GM19468 (cell line): ENCODE results near the gene MT1X.
"Not testable (repeated sequence)": the region's sequence is repeated elsewhere in the genome, so short reads cannot be mapped to it uniquely, and the experiment has no call there.

ENCODE experiments used
- ATAC-seq: cut with Tn5 transposase; IDR thresholded peaks from one replicate; pipeline ENCODE4 v1.9.1; 2021; ENCODE audit warnings: mild to moderate bottlenecking, moderate library complexity, moderate number of reproducible peaks; ENCODE audit not compliant: unreplicated experiment; ENCODE audit errors: extremely low read depth

MT1X gene

GRCh38 chr16:56652600-56652999 is 29.7 kb upstream of the MT1X start:
- no peak for ATAC-seq

- no peak for ATAC-seq
Observed at GRCh38 chr16:56653218-56653617, 29.1 kb upstream of the MT1X start.

DNA sequence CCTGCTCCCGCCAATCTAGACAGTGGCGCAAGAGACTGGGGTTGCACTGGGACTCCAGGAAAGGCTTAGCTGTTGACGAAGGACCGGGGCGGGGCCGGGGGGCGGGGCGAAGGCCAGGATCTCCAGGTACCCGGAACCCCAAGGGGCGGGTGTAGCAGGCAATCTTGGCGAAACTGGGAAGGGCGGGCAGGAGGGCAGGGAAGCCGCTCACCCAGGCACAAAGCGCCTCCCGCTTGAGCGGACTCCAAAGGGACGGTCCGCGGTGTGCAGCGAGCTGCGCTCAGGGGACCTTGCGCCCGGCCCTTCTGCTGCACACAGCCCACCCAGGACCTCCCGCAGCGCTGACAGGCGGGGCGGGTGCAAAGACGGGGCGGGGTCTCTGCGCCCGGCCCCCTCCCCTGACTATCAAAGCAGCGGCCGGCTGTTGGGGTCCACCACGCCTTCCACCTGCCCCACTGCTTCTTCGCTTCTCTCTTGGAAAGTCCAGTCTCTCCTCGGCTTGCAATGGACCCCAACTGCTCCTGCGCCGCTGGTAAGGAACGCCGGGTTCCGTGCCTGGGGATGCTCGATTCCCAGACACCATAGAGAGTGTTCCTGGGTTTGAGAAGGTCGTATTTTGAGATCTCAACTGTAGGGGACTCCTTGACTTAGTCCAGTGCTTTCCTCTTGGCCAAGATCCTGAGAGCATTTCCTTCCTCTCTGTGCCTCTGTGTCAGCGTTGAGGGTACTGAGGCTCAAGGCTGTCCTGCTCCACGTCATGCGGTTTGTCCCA is 24.5 kb upstream of the MT1X start, which contains the start of gene MT1F:
MT1F (plus strand) TSS at position 405 of the 772 bp plus-strand sequence; CDS start at position 505, 100 bp downstream.
- ATAC-seq: no peak

DNA sequence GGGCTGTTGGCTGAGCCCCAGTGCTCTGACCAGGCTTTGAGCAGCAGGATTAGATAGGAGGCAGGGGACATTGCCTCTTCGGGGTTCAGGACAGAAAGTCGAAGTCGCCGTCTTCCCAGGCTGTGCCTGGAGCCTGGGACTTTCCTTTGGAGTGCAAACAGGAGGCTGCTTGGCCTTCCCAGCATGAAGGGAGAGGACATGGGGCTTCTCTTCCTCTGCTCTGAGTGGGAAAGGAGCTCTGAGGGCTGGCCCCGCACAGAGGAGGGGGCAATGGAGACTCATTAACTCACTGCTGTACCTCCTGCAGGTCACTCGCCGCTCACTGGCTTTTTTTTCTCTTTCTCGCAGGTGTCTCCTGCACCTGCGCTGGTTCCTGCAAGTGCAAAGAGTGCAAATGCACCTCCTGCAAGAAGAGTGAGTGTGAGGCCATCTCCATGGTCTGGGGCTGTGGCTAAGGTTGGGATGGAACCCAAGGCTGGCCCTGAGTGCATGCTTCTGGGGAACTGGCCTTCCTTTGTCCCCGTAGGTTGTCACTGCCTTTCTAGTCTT is 23.9 kb upstream of the MT1X start:
- no peak for ATAC-seq

- no peak for ATAC-seq
Observed at GRCh38 chr16:56662357-56663354, 19.6 kb upstream of the MT1X start.

- no peak for ATAC-seq
Observed at GRCh38 chr16:56664506-56664905, 17.8 kb upstream of the MT1X start.

- ATAC-seq: not testable (repeated sequence)
Observed at GRCh38 chr16:56665286-56666261, 16.7 kb upstream of the MT1X start.

GRCh38 chr16:56667581-56668571 is 14.4 kb upstream of the MT1X start, which contains the start of gene MT1G:
MT1G (minus strand) TSS chr16:56668065; CDS start chr16:56667993, 72 bp downstream.
- ATAC-seq: no peak

GRCh38 chr16:56669005-56669839 is 13.0 kb upstream of the MT1X start, which contains the start of gene MT1H:
MT1H (plus strand) TSS chr16:56669814; CDS start chr16:56669885, 71 bp downstream.
- ATAC-seq: no peak

DNA sequence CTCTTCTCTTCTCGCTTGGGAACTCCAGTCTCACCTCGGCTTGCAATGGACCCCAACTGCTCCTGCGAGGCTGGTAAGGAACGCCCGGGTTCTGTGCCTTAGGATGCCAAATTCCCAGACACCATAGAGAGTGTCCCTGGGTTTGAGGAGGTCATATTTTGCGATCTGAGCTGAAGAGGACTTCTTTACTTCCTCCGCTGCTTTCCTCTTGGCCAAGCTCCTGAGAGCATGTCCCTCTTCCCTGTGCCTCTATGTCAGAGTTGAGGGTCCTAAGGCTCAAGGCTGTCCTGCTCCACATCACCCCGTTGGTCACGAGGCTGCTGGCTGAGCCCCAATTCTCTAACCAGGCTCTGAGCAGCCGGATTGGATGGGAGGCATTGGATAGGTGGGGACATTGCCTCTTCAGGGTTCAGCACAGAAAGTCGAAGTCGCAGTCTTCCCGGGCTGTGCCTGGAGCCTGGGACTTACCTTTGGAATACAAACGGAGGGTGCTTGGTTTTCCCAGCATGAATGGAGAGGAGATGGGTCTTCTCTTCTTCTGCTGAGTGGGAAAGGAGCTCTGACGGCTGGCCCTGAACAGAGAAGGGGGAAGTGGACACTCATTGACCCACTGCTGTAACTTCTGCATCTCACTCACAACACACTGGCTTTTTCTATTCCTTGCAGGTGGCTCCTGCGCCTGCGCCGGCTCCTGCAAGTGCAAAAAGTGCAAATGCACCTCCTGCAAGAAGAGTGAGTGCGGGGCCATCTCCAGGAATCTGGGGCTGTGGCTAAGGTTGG is 12.2 kb upstream of the MT1X start:
- no peak for ATAC-seq

DNA sequence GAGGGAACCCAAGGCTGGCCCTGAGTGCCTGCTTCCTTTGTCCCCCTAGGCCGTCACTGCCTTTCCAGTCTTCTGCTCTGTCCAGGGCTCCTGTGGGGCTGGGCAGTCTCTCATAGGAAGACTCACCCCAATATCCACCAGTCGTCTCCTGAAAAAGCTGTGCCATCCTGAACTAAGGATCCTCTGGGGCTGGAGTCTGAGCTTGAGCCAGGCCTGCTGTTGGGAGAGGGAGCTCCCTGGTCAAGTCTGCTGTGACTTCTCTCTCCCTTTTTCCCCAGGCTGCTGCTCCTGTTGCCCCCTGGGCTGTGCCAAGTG is 11.7 kb upstream of the MT1X start:
- no peak for ATAC-seq

GRCh38 chr16:56671691-56672090 is 10.6 kb upstream of the MT1X start:
- not testable (repeated sequence) for ATAC-seq

GRCh38 chr16:56672171-56672570 is 10.1 kb upstream of the MT1X start:
- ATAC-seq: not testable (repeated sequence)

DNA sequence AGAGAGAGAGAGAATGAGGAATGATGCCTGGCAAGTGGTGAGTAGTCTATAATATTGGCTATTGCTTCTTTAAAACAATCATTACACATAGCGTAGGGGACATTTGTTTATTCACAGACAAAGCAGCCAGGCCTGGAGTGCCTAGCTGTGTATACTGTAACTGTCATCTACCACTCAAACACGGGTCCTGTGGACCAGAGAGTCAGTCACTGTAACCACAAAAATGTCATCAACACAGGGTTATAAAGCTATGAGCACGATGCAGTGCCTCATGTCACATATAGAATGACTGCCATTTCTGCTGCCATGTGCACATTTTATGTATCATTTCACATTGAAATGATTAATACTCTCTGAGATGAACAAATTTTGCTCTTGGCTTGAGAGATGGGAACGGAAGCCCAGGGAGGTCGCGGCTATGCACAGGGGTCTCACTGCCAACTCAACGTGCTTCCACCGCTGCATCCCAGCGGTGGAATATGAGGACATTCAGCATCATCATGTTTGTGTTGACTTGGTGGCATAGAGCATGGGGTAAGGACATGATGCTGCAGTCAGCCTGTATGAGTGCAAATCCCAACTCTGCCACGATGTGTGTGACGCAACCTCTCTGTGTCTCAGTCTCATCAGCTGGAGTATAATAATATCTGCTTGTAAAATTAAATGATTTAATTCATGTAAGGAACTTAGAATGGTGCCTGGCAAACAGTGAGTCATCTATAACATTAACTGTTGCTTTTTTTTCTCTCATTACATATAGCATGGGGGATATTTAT is 9.3 kb upstream of the MT1X start:
- no peak for ATAC-seq

- ATAC-seq: no peak
Observed at GRCh38 chr16:56673921-56674320, 8.3 kb upstream of the MT1X start.

DNA sequence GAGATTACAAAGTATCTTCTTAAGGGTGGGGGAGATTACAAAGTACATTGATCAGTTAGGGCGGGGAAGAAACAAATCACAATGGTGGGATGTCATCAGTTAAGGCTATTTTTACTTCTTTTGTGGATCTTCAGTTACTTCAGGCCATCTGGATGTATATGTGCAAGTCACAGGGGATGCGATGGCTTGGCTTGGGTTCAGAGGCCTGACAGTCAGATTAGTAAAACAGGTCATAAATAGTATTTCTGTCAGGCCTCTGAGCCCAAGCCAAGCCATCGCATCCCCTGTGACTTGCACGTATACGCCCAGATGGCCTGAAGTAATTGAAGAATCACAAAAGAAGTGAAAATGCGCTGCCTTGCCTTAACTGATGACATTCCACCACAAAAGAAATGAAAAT is 7.7 kb upstream of the MT1X start:
- ATAC-seq: not testable (repeated sequence)
